ENCODE data around the gene CRIP3. TPM values are rescaled to one million over a fixed set of nuclear protein-coding genes. Genes with fewer than 3 reads are reported as not detected.

The CRIP3 gene
- total RNA-seq, 2 donors from 2014 or later = 13.4 to 19.3 TPM

DNA sequence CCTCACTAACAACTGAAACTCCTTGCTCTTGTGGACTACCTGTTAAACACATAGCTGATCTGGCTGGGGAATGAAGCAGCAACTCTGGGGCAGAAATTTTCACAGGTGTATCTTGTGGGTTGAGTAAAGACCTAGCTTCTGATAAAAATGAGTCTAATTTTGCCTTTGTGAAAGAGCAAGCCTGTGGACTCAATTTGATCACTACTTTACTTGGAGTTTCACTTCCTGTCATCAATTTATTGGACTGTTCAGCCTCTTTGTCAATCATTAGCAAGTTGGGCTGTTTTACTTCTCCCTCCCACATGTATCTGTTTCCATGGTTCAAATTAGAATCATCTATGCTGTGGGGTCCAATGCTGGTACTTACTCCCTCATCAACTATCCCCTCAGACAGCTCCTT, 29.6 kb upstream of the CRIP3 start:
- Histone ChIP-seq H3K27me3 (ENCODE audit: control insufficient read depth, insufficient read depth, low read length, poor library complexity, severe bottlenecking) (no peaks in the 10 kb centered on the region), H3K9me3 (ENCODE audit: control insufficient read depth, low read length) (no peaks in the 10 kb centered on the region), H3K27ac (ENCODE audit: low read depth, low read length) (no peak overlapping the region), H3K36me3 (ENCODE audit: control insufficient read depth, insufficient read depth, low read length) (peaks cover 61% of the 10 kb centered on the region), H3K9ac (ENCODE audit: extremely low read depth, low read length, poor library complexity, severe bottlenecking) (no peak overlapping the region), H3K4me1 (ENCODE audit: control insufficient read depth, insufficient read depth, low read length) (no peaks in the 10 kb centered on the region), H3K4me3 (ENCODE audit: low read length) (no peak overlapping the region)
- peaks cover 48% of the 10 kb centered on the region for H3K36me3 Mint-ChIP-seq (ENCODE audit: low read depth)
- H3K27me3 Mint-ChIP-seq (ENCODE audit: insufficient read depth) = no peaks in the 10 kb centered on the region
- H3K4me1 Mint-ChIP-seq = peaks cover 23% of the 10 kb centered on the region
- TF ChIP-seq, protein P1, sequence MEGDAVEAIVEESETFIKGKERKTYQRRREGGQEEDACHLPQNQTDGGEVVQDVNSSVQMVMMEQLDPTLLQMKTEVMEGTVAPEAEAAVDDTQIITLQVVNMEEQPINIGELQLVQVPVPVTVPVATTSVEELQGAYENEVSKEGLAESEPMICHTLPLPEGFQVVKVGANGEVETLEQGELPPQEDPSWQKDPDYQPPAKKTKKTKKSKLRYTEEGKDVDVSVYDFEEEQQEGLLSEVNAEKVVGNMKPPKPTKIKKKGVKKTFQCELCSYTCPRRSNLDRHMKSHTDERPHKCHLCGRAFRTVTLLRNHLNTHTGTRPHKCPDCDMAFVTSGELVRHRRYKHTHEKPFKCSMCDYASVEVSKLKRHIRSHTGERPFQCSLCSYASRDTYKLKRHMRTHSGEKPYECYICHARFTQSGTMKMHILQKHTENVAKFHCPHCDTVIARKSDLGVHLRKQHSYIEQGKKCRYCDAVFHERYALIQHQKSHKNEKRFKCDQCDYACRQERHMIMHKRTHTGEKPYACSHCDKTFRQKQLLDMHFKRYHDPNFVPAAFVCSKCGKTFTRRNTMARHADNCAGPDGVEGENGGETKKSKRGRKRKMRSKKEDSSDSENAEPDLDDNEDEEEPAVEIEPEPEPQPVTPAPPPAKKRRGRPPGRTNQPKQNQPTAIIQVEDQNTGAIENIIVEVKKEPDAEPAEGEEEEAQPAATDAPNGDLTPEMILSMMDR (conservative IDR thresholded peaks at IDR 0.05) = no peak
- no peak for DNase-seq
- H3K27ac Mint-ChIP-seq = no peak overlapping the region
- H3K9me3 Mint-ChIP-seq = no peaks in the 10 kb centered on the region
- no peak overlapping the region for H3K4me3 Mint-ChIP-seq

DNA sequence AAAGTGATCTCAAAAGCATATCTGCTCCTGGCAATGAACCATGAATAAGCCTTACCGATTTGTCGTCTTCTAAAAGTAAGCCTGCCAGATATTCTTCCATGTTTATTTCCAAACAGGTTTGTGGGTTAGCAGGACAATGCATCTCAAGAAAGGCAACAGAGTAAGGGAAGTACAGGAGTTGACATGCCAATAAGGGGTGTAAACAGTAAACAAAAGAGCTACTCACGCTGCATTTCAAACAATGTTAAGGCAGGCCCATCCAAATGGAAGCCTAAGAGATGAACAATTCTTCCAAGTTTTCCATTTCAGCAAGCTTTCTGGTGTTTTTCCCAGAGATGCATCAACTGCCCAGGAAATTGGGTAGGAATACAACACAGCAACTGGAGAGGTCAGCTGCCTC, 27.8 kb upstream of the CRIP3 start:
- no peaks in the 10 kb centered on the region for H3K9me3 ChIP-seq (ENCODE audit: control insufficient read depth, low read length)
- H3K27ac ChIP-seq (ENCODE audit: low read depth, low read length) = no peak overlapping the region
- no peaks in the 10 kb centered on the region for H3K4me1 ChIP-seq (ENCODE audit: control insufficient read depth, insufficient read depth, low read length)
- no peak overlapping the region for H3K4me3 ChIP-seq (ENCODE audit: low read length)
- H3K9ac ChIP-seq (ENCODE audit: extremely low read depth, low read length, poor library complexity, severe bottlenecking) = no peak overlapping the region
- H3K27me3 Mint-ChIP-seq (ENCODE audit: insufficient read depth) = no peaks in the 10 kb centered on the region
- no peaks in the 10 kb centered on the region for H3K9me3 Mint-ChIP-seq
- no peaks in the 10 kb centered on the region for H3K27me3 ChIP-seq (ENCODE audit: control insufficient read depth, insufficient read depth, low read length, poor library complexity, severe bottlenecking)
- H3K4me1 Mint-ChIP-seq = peaks cover 23% of the 10 kb centered on the region
- WGBS, 2 experiments (ENCODE audit: insufficient coverage in 1 of 2, insufficient read length in 1 of 2) = 84 to 93% methylated on average over 3 of the region's 3 CpGs
- H3K36me3 Mint-ChIP-seq (ENCODE audit: low read depth) = peaks cover 33% of the 10 kb centered on the region
- DNase-seq = no peak
- TF ChIP-seq, protein P1 (conservative IDR thresholded peaks at IDR 0.05) = no peak
- H3K27ac Mint-ChIP-seq = no peak overlapping the region
- no peak overlapping the region for H3K4me3 Mint-ChIP-seq
- peaks cover 43% of the 10 kb centered on the region for H3K36me3 ChIP-seq (ENCODE audit: control insufficient read depth, insufficient read depth, low read length)

DNA sequence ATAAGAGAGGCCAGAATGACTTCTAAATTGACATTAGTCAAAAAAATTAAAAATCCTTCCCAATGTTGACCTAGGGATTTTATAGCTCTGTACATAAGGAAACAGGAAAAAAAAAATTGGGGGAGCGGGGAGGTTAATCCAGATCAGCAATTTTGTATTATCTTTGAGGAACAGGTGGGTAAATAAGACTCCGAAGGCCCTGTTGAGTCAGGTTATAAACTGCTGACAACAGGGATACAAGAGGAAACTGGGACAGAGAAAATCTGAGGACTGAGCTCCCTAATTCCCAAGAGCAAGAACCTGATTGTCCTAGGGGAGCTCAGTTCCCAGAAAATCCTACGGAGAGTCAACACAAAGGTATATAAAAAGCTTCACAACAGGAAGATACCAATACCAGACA, 26.8 kb upstream of the CRIP3 start:
- Mint-ChIP-seq H3K27ac (peak overlapping the region; percentile 72), H3K9me3 (no peaks in the 10 kb centered on the region), H3K36me3 (ENCODE audit: low read depth) (peaks cover 25% of the 10 kb centered on the region), H3K27me3 (ENCODE audit: insufficient read depth) (no peaks in the 10 kb centered on the region), H3K4me1 (peaks cover 23% of the 10 kb centered on the region), H3K4me3 (no peak overlapping the region)
- DNase-seq = no peak
- Histone ChIP-seq H3K4me3 (ENCODE audit: low read length) (no peak overlapping the region), H3K27me3 (ENCODE audit: control insufficient read depth, insufficient read depth, low read length, poor library complexity, severe bottlenecking) (no peaks in the 10 kb centered on the region), H3K27ac (ENCODE audit: low read depth, low read length) (no peak overlapping the region), H3K4me1 (ENCODE audit: control insufficient read depth, insufficient read depth, low read length) (no peaks in the 10 kb centered on the region), H3K9ac (ENCODE audit: extremely low read depth, low read length, poor library complexity, severe bottlenecking) (no peak overlapping the region), H3K9me3 (ENCODE audit: control insufficient read depth, low read length) (no peaks in the 10 kb centered on the region), H3K36me3 (ENCODE audit: control insufficient read depth, insufficient read depth, low read length) (peaks cover 33% of the 10 kb centered on the region)
- TF ChIP-seq, protein P1 (conservative IDR thresholded peaks at IDR 0.05) = no peak
- whole genome bisulfite sequencing, 2 experiments (ENCODE audit: insufficient coverage in 1 of 2, insufficient read length in 1 of 2) = 88 to 97% methylated on average over 3 of the region's 3 CpGs

All from endodermal cell (in vitro differentiated cells).